Fibroblast of skin of right biceps (primary cell): Measurements from ENCODE around the gene ERC2.

Experiments
- DNase-seq: peaks from one replicate; pipeline ENCODE4 v3.0.0-alpha.2; 2013

The ERC2 gene

GRCh38 chr3:56180433-56180832 is 287.8 kb downstream of the ERC2 start:
- DNase-seq, result no peak

GRCh38 chr3:56173601-56174000 is 294.7 kb downstream of the ERC2 start:
- DNase-seq, result no peak

GRCh38 chr3:56164436-56164835 is 303.8 kb downstream of the ERC2 start:
- no peak for DNase-seq

- peak; percentile 51 for DNase-seq
These were observed 310.4 kb downstream of the ERC2 start for GRCh38 chr3:56157693-56158362.

GRCh38 chr3:56154297-56154696 is 314.0 kb downstream of the ERC2 start:
- DNase-seq, result peak; percentile 26

- no peak for DNase-seq
These were observed 320.9 kb downstream of the ERC2 start for GRCh38 chr3:56147354-56147753.

- no peak for DNase-seq
These were observed 322.9 kb downstream of the ERC2 start for GRCh38 chr3:56145410-56145809.

GRCh38 chr3:56144805-56145204 is 323.5 kb downstream of the ERC2 start:
- peak; percentile 43 for DNase-seq

- DNase-seq, result peak; percentile 23
These were observed 330.9 kb downstream of the ERC2 start for GRCh38 chr3:56137415-56137814.

GRCh38 chr3:56136514-56136913 is 331.8 kb downstream of the ERC2 start:
- no peak for DNase-seq

GRCh38 chr3:56135941-56136340 is 332.3 kb downstream of the ERC2 start:
- no peak for DNase-seq

- DNase-seq, result peak; percentile 85
These were observed 334.8 kb downstream of the ERC2 start for GRCh38 chr3:56133423-56133822.

GRCh38 chr3:56132762-56133161 is 335.5 kb downstream of the ERC2 start:
- DNase-seq, result no peak

GRCh38 chr3:56131974-56132590 is 336.2 kb downstream of the ERC2 start:
- peak; percentile 96 for DNase-seq

GRCh38 chr3:56130036-56130435 is 338.2 kb downstream of the ERC2 start:
- no peak for DNase-seq

- DNase-seq, result no peak
These were observed 341.6 kb downstream of the ERC2 start for GRCh38 chr3:56126632-56127031.

GRCh38 chr3:56125358-56126005 is 342.8 kb downstream of the ERC2 start:
- peak; percentile 65 for DNase-seq

- no peak for DNase-seq
These were observed 343.7 kb downstream of the ERC2 start for GRCh38 chr3:56124546-56124945.

- DNase-seq, result no peak
These were observed 344.8 kb downstream of the ERC2 start for GRCh38 chr3:56123487-56123886.

- no peak for DNase-seq
These were observed 345.4 kb downstream of the ERC2 start for GRCh38 chr3:56122911-56123310.

- no peak for DNase-seq
These were observed 346.6 kb downstream of the ERC2 start for GRCh38 chr3:56121716-56122115.

- DNase-seq, result peak; percentile 74
These were observed 348.5 kb downstream of the ERC2 start for GRCh38 chr3:56119575-56120349.

- no peak for DNase-seq
These were observed 349.3 kb downstream of the ERC2 start for GRCh38 chr3:56118968-56119367.

GRCh38 chr3:56115698-56116097 is 352.6 kb downstream of the ERC2 start:
- DNase-seq, result no peak
